Measurements from ENCODE around the gene LRCH1. TPM values are rescaled to one million over a fixed set of nuclear protein-coding genes. Genes with fewer than 3 reads are reported as not detected.
A peak's percentile ranks its signal among the peaks of the same experiment; 100 is the strongest.

LRCH1 gene
- total and polyA plus RNA-seq, 2 of the 4 experiments (the other 2 are of a cell fraction), result 7.0 to 8.8 TPM

DNA sequence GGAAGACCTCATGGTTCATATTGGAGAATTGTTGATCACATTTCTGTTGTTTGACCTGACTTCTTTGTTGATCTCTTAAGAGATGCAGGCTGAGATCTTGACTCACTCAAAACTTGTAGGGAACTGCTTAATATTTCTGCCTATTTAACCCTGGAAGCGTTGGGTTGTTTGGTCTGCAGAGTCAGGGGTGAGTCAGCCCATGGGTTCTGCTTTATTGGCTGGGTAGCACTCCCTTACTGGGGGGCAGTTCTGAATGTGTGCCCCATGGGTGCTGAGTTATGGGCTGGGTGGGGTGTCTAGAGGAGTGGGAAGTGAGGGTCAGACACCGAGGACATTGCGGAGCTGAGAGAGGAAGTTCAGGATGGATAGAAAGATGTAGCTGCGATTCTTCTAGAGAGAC lies 87.9 kb downstream of the LRCH1 start:
- no CpG with 5 or more reads among the region's 4 CpGs for WGBS, 2 experiments (ENCODE audit: extremely low coverage in 2 of 2, insufficient read length in 1 of 2)
- in situ Hi-C loops (cut with MboI; ENCODE audit: low sequenced_read_pairs) (no loop called here), dilution Hi-C loops (cut with HindIII; ENCODE audit: low sequenced_read_pairs, unreplicated experiment) (no loop called here), intact Hi-C loops (cut with micrococcal nuclease) (no loop called here)
- Histone ChIP-seq H4K8ac (ENCODE audit: low read depth in 2 of 2, low read length in 2 of 2) (no peak overlapping the region), H3K9ac (ENCODE audit: low read depth, low read length) (no peak overlapping the region), H3K14ac (replicated peaks; ENCODE audit: low read depth, low read length) (0 out of 2 replicates have a peak overlapping the region, but pooled peaks have one; percentile 28), H3K4me3 (ENCODE audit: insufficient read depth, low read depth, low read length) (no peak overlapping the region), H3K56ac (ENCODE audit: extremely low read depth, insufficient read depth, low read length) (no peak overlapping the region; the same call in 1 of the 2 replicates), H3K36me3 (ENCODE audit: control insufficient read depth, insufficient read depth, low read length) (no peaks in the 10 kb centered on the region), H3K23ac (ENCODE audit: low read depth, low read length) (no peak overlapping the region), H3K9me1 (ENCODE audit: insufficient read depth, low read length) (peaks cover 16% of the 10 kb centered on the region), H3K79me1 (ENCODE audit: low read depth in 1 of 2, low read length in 2 of 2) (peaks cover 54 to 68% of the 10 kb centered on the region in 2 experiments), H3K18ac (ENCODE audit: low read depth, low read length) (no peak overlapping the region), H3K27ac (ENCODE audit: insufficient read depth, low read length) (no peak overlapping the region), H2BK5ac (ENCODE audit: low read depth, low read length, poor library complexity, severe bottlenecking) (peak overlapping the region; percentile 10), H4K5ac (ENCODE audit: low read depth, low read length) (no peak overlapping the region), H3K4me1 (ENCODE audit: control insufficient read depth, insufficient read depth, low read length) (peaks cover 17% of the 10 kb centered on the region), H4K91ac (ENCODE audit: insufficient read depth, low read depth, low read length) (no peak overlapping the region), H2AFZ (replicated peaks; ENCODE audit: low read length, poor library complexity) (no peak overlapping the region), H3K4ac (ENCODE audit: low read depth, low read length) (0 out of 2 replicates have a peak overlapping the region, but pooled peaks have one; percentile 43), H4K20me1 (ENCODE audit: insufficient read depth, low read length) (peaks cover 23% of the 10 kb centered on the region), H3K9me3 (ENCODE audit: control insufficient read depth, insufficient read depth, low read length) (no peaks in the 10 kb centered on the region), H2AK9ac (replicated peaks; ENCODE audit: low read depth, low read length, poor library complexity) (no peak overlapping the region), H2AK5ac (ENCODE audit: low read depth, low read length) (peak overlapping the region; percentile 32; the same call in 1 of the 2 replicates), H3K27me3 (ENCODE audit: control insufficient read depth, insufficient read depth, low read length) (no peaks in the 10 kb centered on the region), H2BK15ac (ENCODE audit: low read depth, low read length) (no peak overlapping the region; the same call in 2 of the 3 replicates), H2BK20ac (ENCODE audit: low read depth, low read length) (no peak overlapping the region), H2BK120ac (ENCODE audit: low read depth, low read length) (no peak overlapping the region), H3K4me2 (ENCODE audit: low read depth, low read length) (no peak overlapping the region)
- TF ChIP-seq MXI1 (IDR thresholded peaks at IDR 0.05; ENCODE audit: borderline replicate concordance, low read depth, low read length), result no peak
- TF ChIP-seq, protein P1, sequence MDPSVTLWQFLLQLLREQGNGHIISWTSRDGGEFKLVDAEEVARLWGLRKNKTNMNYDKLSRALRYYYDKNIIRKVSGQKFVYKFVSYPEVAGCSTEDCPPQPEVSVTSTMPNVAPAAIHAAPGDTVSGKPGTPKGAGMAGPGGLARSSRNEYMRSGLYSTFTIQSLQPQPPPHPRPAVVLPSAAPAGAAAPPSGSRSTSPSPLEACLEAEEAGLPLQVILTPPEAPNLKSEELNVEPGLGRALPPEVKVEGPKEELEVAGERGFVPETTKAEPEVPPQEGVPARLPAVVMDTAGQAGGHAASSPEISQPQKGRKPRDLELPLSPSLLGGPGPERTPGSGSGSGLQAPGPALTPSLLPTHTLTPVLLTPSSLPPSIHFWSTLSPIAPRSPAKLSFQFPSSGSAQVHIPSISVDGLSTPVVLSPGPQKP (IDR thresholded peaks at IDR 0.05; ENCODE audit: borderline replicate concordance, low read depth, low read length), result no peak
- TF ChIP-seq RFX5 (IDR thresholded peaks at IDR 0.05; ENCODE audit: low read depth, low read length), result no peak
- TF ChIP-seq CHD1 (IDR thresholded peaks at IDR 0.05; ENCODE audit: low read depth, low read length), result no peak
- no peak for TF ChIP-seq FOS (IDR thresholded peaks at IDR 0.05; ENCODE audit: low read depth, low read length)
- TF ChIP-seq CTCF (conservative IDR thresholded peaks at IDR 0.05; ENCODE audit: low read depth, low read length), result no peak
- no peak for TF ChIP-seq NFE2L2 (IDR thresholded peaks at IDR 0.05; ENCODE audit: low read depth, low read length)
- no peak for TF ChIP-seq SMC3 (IDR thresholded peaks at IDR 0.05; ENCODE audit: low read depth, low read length)
- no peak for TF ChIP-seq POLR2A (IDR thresholded peaks at IDR 0.05; ENCODE audit: low read depth, low read length)
- no peak for TF ChIP-seq MAZ (IDR thresholded peaks at IDR 0.05; ENCODE audit: borderline replicate concordance, low read depth, low read length)
- TF ChIP-seq RCOR1 (IDR thresholded peaks at IDR 0.05; ENCODE audit: insufficient replicate concordance, low read length), result no peak
- no peak for TF ChIP-seq BHLHE40 (IDR thresholded peaks at IDR 0.05; ENCODE audit: low read depth, low read length)
- no peak for TF ChIP-seq CEBPB (IDR thresholded peaks at IDR 0.05; ENCODE audit: low read depth, low read length)
- TF ChIP-seq USF2 (IDR thresholded peaks at IDR 0.05; ENCODE audit: low read depth, low read length), result no peak
- no peak for TF ChIP-seq RAD21 (IDR thresholded peaks at IDR 0.05; ENCODE audit: low read length)
- no peak for TF ChIP-seq MAFK (IDR thresholded peaks at IDR 0.05; ENCODE audit: low read depth, low read length)
- CTCF ChIA-PET, result interaction anchor here (1.2 kb wide), 1 partner anchor 14 kb away, joined by 4 read pairs; no protein-coding TSS in a partner anchor
- POLR2A ChIA-PET (ENCODE audit: unreplicated experiment), result interaction anchor here (0.6 kb wide), 1 partner anchor 14 kb away, joined by 3 read pairs; no protein-coding TSS in a partner anchor
- BruUV-seq (replicated peaks), result no TSS peak
- DNase-seq (peak; percentile 58), ATAC-seq (ENCODE audit: low read depth) (peak; percentile 72)
